K562 (cell line): ENCODE measurements around the gene MYOC. TPM values are rescaled to one million over a fixed set of nuclear protein-coding genes. Genes with fewer than 3 reads are reported as not detected.

Source experiments
- DNMT1 ChIP-seq: fragments of 450-650 bp; IDR thresholded peaks from 2 replicates; pipeline ENCODE4 v1.6.1; 2016; ENCODE audit warnings: antibody characterized with exemption, mild to moderate bottlenecking
- ETV5 ChIP-seq: sonication (generic); formaldehyde crosslinking; IDR thresholded peaks from 2 replicates; pipeline ENCODE4 v1.4.0; 2020; ENCODE audit warnings: low read depth, mild to moderate bottlenecking, missing genetic modification reagents
- ETV6 ChIP-seq, 3 experiments: fragments of 150-350 bp in 1 of 3; sonication (generic) in 1 of 3; formaldehyde crosslinking in 1 of 3; IDR thresholded peaks; 2 replicates each; pipeline versions ENCODE4 v1.6.1 to v1.8.0; 2014 to 2022; ENCODE audit warnings: borderline replicate concordance in 2 of 3, low read depth in 2 of 3, antibody characterized with exemption in 1 of 3, low read length in 1 of 3, mild to moderate bottlenecking in 1 of 3, missing genetic modification reagents in 1 of 3
- FOXA1 ChIP-seq: fragments of 450-650 bp; IDR thresholded peaks from 2 replicates; pipeline ENCODE4 v1.6.1; 2016; ENCODE audit warnings: mild to moderate bottlenecking, borderline replicate concordance
- GATAD2B ChIP-seq: fragments of 450-650 bp; IDR thresholded peaks from 2 replicates; pipeline ENCODE4 v1.6.1; 2017; ENCODE audit warnings: mild to moderate bottlenecking, borderline replicate concordance
- L3MBTL2 ChIP-seq: fragments of 450-650 bp; IDR thresholded peaks from 2 replicates; pipeline ENCODE4 v1.6.1; 2016; ENCODE audit warnings: mild to moderate bottlenecking, moderate library complexity
- MAFG ChIP-seq: fragments of 450-650 bp; conservative IDR thresholded peaks from 2 replicates; pipeline ENCODE4 v1.6.1; 2016; ENCODE audit warnings: missing genetic modification characterization, missing compliant biosample characterization
- MAFK ChIP-seq: IDR thresholded peaks from 2 replicates; pipeline ENCODE4 v1.6.1; 2011; ENCODE audit warnings: low read length, improper control_type of control experiment
- MCM5 ChIP-seq: fragments of 450-650 bp; IDR thresholded peaks from 2 replicates; pipeline ENCODE4 v1.6.1; 2016; ENCODE audit warnings: low read depth
- NFRKB ChIP-seq: fragments of 450-650 bp; IDR thresholded peaks from 2 replicates; pipeline ENCODE4 v1.6.1; 2016; ENCODE audit warnings: low read depth
- NONO ChIP-seq, 2 experiments: fragments of 200-400 bp in 1 of 2; fragments of 450-650 bp in 1 of 2; formaldehyde crosslinking in 1 of 2; IDR thresholded peaks; 2 replicates each; pipeline ENCODE4 v1.6.1; 2017; ENCODE audit warnings: low read depth in 2 of 2, mild to moderate bottlenecking in 2 of 2, moderate library complexity in 2 of 2, low read length in 1 of 2
- NR2F6 ChIP-seq: fragments of 450-650 bp; formaldehyde crosslinking; IDR thresholded peaks from 2 replicates; pipeline ENCODE4 v1.4.0; 2020; ENCODE audit warnings: mild to moderate bottlenecking
- PTTG1 ChIP-seq: fragments of 450-650 bp; IDR thresholded peaks from 2 replicates; pipeline ENCODE4 v1.6.1; 2016; ENCODE audit warnings: low read depth, mild to moderate bottlenecking, missing genetic modification characterization, missing compliant biosample characterization
- SREBF2 ChIP-seq: sonication (generic); formaldehyde crosslinking; IDR thresholded peaks from 2 replicates; pipeline ENCODE4 v1.4.0; 2020; ENCODE audit warnings: mild to moderate bottlenecking, missing genetic modification reagents
- U2AF2 ChIP-seq: fragments of 200-400 bp; formaldehyde crosslinking; optimal IDR thresholded peaks from 2 replicates; pipeline ENCODE3; 2017; ENCODE audit warnings: low read depth, mild to moderate bottlenecking, low read length
- ZNF133 ChIP-seq: fragments of 250-450 bp; sonication (Bioruptor Pico); IDR thresholded peaks from 2 replicates; pipeline ENCODE4 v1.4.0; 2020; ENCODE audit warnings: mild to moderate bottlenecking
- ZNF316 ChIP-seq: fragments of 450-650 bp; IDR thresholded peaks from 2 replicates; pipeline ENCODE4 v1.6.1; 2016
- ZNF707 ChIP-seq: fragments of 250-450 bp; sonication (Bioruptor Pico); conservative IDR thresholded peaks from 2 replicates; pipeline ENCODE4 v1.8.0; 2022; ENCODE audit warnings: inconsistent platforms, mild to moderate bottlenecking, moderate library complexity
- polyA plus RNA-seq, 8 experiments: library from polyadenylated mRNA; depleted of rRNA in 4 of 8; stranded (reverse) in 5 of 8; unstranded in 3 of 8; fragments of >200 nt; fragmentation: Nextera tagmentation in 2 of 8; fragmentation: Illumina TruSeq in 1 of 8; extraction: Ambion mirVana in 2 of 8; extraction: Trizol in 1 of 8; gene quantifications; 2 replicates each; pipeline versions ENCODE4 v1.2.1 to v1.2.3, GENCODE V29; 2011 to 2014; ENCODE audit warnings: inconsistent platforms in 1 of 8, missing spikeins in 1 of 8
- total RNA-seq, 7 experiments: library from RNA; depleted of rRNA in 6 of 7; stranded (reverse); fragments of >200 nt in 6 of 7; fragmentation: Illumina TruSeq in 2 of 7; extraction: Trizol in 2 of 7; gene quantifications; 2 replicates each; pipeline versions ENCODE4 v1.2.1 to v1.2.3, GENCODE V29; 2011 to 2021; ENCODE audit warnings: low replicate concordance in 1 of 7
- TF ChIP-seq, protein P1 (sequence below): fragments of 200-800 bp; sonication (Bioruptor generic); IDR thresholded peaks from 2 replicates; pipeline ENCODE4 v1.6.1; 2017; ENCODE audit warnings: missing genetic modification characterization, missing compliant biosample characterization
- TF ChIP-seq, protein P2 (sequence below): fragments of 450-650 bp; IDR thresholded peaks from 2 replicates; pipeline ENCODE4 v1.6.1; 2018; ENCODE audit not compliant: partially characterized antibody
- TF ChIP-seq, protein P3 (sequence below): sonication (generic); formaldehyde crosslinking; IDR thresholded peaks from 2 replicates; pipeline ENCODE4 v1.8.1; 2022; ENCODE audit warnings: missing genetic modification reagents
- TF ChIP-seq, protein P4 (sequence below), 2 experiments: fragments of 450-650 bp; IDR thresholded peaks; 2 replicates each; pipeline ENCODE4 v1.6.1; 2016

MYOC gene
- total and polyA plus RNA-seq, 9 of the 15 experiments (the other 6 are each of a cell fraction or from before 2014, with no cell fraction given), result not detected

DNA sequence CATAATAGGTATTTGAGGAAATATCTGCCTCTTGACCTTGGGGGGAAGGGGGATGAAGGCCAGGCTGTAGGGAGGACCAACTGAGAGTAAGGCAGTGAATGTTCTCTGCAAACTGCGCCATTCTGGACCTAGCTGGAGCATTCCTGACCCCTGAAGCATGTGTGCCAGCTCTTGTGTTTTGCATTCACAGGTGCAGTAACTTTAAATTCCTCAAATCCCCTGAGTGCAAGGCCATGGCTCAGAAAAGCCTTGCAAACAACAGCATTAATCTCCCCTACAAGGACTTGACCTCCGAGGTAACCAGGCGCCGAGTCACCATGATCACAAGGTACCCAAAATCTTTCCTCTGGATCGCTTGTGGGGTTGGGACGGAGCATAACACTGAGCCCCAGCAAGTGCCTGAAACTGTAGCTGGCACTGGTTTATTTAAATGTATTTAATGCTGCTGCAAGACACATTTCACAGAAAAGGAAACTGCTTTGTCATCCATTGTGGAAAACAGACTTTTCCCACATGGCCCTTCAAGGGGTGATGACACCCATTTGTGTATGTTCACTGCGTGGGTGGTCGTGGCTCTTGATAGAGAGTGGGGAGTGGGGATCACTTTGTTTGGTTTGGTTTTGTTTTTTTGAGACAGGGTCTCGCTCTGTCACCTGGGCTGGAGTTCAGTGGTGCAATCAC lies 28.7 kb downstream of the MYOC start (continued):
- TF ChIP-seq, protein P1, sequence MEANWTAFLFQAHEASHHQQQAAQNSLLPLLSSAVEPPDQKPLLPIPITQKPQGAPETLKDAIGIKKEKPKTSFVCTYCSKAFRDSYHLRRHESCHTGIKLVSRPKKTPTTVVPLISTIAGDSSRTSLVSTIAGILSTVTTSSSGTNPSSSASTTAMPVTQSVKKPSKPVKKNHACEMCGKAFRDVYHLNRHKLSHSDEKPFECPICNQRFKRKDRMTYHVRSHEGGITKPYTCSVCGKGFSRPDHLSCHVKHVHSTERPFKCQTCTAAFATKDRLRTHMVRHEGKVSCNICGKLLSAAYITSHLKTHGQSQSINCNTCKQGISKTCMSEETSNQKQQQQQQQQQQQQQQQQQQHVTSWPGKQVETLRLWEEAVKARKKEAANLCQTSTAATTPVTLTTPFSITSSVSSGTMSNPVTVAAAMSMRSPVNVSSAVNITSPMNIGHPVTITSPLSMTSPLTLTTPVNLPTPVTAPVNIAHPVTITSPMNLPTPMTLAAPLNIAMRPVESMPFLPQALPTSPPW (CRISPR knock-in tag), result no peak
- TF ChIP-seq, protein P2, sequence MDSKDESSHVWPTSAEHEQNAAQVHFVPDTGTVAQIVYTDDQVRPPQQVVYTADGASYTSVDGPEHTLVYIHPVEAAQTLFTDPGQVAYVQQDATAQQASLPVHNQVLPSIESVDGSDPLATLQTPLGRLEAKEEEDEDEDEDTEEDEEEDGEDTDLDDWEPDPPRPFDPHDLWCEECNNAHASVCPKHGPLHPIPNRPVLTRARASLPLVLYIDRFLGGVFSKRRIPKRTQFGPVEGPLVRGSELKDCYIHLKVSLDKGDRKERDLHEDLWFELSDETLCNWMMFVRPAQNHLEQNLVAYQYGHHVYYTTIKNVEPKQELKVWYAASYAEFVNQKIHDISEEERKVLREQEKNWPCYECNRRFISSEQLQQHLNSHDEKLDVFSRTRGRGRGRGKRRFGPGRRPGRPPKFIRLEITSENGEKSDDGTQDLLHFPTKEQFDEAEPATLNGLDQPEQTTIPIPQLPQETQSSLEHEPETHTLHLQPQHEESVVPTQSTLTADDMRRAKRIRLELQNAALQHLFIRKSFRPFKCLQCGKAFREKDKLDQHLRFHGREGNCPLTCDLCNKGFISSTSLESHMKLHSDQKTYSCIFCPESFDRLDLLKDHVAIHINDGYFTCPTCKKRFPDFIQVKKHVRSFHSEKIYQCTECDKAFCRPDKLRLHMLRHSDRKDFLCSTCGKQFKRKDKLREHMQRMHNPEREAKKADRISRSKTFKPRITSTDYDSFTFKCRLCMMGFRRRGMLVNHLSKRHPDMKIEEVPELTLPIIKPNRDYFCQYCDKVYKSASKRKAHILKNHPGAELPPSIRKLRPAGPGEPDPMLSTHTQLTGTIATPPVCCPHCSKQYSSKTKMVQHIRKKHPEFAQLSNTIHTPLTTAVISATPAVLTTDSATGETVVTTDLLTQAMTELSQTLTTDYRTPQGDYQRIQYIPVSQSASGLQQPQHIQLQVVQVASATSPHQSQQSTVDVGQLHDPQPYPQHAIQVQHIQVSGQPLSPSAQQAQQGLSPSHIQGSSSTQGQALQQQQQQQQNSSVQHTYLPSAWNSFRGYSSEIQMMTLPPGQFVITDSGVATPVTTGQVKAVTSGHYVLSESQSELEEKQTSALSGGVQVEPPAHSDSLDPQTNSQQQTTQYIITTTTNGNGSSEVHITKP, result no peak
- peak; percentile 42; the same call in 1 of the 2 replicates for TF ChIP-seq L3MBTL2
- no peak for TF ChIP-seq ZNF133 (CRISPR knock-in tag)
- peak; percentile 67 for TF ChIP-seq ZNF316
- no peak for TF ChIP-seq PTTG1 (tag)
- TF ChIP-seq MCM5, result no peak
- no peak for TF ChIP-seq DNMT1
- no peak for TF ChIP-seq ETV5 (CRISPR knock-in tag)
- TF ChIP-seq, protein P3, sequence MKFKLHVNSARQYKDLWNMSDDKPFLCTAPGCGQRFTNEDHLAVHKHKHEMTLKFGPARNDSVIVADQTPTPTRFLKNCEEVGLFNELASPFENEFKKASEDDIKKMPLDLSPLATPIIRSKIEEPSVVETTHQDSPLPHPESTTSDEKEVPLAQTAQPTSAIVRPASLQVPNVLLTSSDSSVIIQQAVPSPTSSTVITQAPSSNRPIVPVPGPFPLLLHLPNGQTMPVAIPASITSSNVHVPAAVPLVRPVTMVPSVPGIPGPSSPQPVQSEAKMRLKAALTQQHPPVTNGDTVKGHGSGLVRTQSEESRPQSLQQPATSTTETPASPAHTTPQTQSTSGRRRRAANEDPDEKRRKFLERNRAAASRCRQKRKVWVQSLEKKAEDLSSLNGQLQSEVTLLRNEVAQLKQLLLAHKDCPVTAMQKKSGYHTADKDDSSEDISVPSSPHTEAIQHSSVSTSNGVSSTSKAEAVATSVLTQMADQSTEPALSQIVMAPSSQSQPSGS, result no peak
- TF ChIP-seq NR2F6 (CRISPR knock-in tag), result no peak
- TF ChIP-seq FOXA1, result no peak
- TF ChIP-seq SREBF2 (CRISPR knock-in tag), result no peak
- no peak for TF ChIP-seq NONO (IDR thresholded peaks at IDR 0.05; ENCODE audit: low read depth in 2 of 2, low read length in 1 of 2)
- TF ChIP-seq GATAD2B, result no peak
- peak; percentile 72 for TF ChIP-seq MAFG
- no peak for TF ChIP-seq NFRKB
- TF ChIP-seq, protein P4, sequence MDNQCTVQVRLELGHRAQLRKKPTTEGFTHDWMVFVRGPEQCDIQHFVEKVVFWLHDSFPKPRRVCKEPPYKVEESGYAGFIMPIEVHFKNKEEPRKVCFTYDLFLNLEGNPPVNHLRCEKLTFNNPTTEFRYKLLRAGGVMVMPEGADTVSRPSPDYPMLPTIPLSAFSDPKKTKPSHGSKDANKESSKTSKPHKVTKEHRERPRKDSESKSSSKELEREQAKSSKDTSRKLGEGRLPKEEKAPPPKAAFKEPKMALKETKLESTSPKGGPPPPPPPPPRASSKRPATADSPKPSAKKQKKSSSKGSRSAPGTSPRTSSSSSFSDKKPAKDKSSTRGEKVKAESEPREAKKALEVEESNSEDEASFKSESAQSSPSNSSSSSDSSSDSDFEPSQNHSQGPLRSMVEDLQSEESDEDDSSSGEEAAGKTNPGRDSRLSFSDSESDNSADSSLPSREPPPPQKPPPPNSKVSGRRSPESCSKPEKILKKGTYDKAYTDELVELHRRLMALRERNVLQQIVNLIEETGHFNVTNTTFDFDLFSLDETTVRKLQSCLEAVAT (IDR thresholded peaks at IDR 0.05), result no peak
- no peak for TF ChIP-seq ZNF707 (CRISPR knock-in tag)
- TF ChIP-seq ETV6 (IDR thresholded peaks at IDR 0.05; ENCODE audit: borderline replicate concordance in 1 of 2, low read depth in 2 of 2, low read length in 1 of 2), result no peak
- TF ChIP-seq ETV6 (CRISPR knock-in tag; IDR thresholded peaks at IDR 0.05; ENCODE audit: borderline replicate concordance), result no peak
- TF ChIP-seq U2AF2, result no peak
- TF ChIP-seq MAFK, result peak; percentile 20; the same call in 1 of the 2 replicates
